Activated CD4-positive, alpha-beta T cell treated with anti-CD3 and anti-CD28 coated beads, Interleukin-2, Interleukin-4, amounts not matched to agents 100 ng/mL and 50 ng/mL, durations not matched to agents 16 hours and 8 hours (primary cell): ENCODE measurements around the gene OR5T3.
"Not testable (repeated sequence)": the region's sequence is repeated elsewhere in the genome, so short reads cannot be mapped to it uniquely, and the experiment has no call there.

Experiments
- DNase-seq: peaks from one replicate; pipeline ENCODE4 v3.0.0-alpha.2; 2020; ENCODE audit warnings: low spot score

OR5T3 gene

GRCh38 chr11:56251954-56252353 is at the start of gene OR5T3:
Gene OR5T3 (plus strand): TSS chr11:56252254. CDS start chr11:56252254, 0 bp downstream.
- DNase-seq, result no peak

GRCh38 chr11:56207790-56208189 is 44.3 kb upstream of the OR5T3 start:
- DNase-seq, result no peak

- DNase-seq, result no peak
Measured at GRCh38 chr11:56214537-56214936, 37.5 kb upstream of the OR5T3 start.

GRCh38 chr11:56219735-56220134 is 32.3 kb upstream of the OR5T3 start:
- not testable (repeated sequence) for DNase-seq

- no peak for DNase-seq
Measured at GRCh38 chr11:56234155-56234554, 17.9 kb upstream of the OR5T3 start, which contains the start of gene OR5T2. Gene OR5T2 (minus strand): TSS chr11:56234255. CDS start chr11:56233062, 1,193 bp downstream.

GRCh38 chr11:56271092-56271491 is 19.0 kb downstream of the OR5T3 start:
- DNase-seq, result no peak

- no peak for DNase-seq
Measured at GRCh38 chr11:56273854-56274253, 21.8 kb downstream of the OR5T3 start, which contains the start of gene OR5T1. Gene OR5T1 (plus strand): TSS chr11:56274154. CDS start chr11:56275639, 1,485 bp downstream.

- no peak for DNase-seq
Measured at GRCh38 chr11:56292154-56292553, 40.1 kb downstream of the OR5T3 start, which contains the start of gene OR8H1. Gene OR8H1 (minus strand): TSS chr11:56292254. CDS start chr11:56291062, 1,192 bp downstream.

- no peak for DNase-seq
Measured at GRCh38 chr11:56296898-56297297, 44.8 kb downstream of the OR5T3 start.
